VCaP (cell line): ENCODE results near the gene WDR91.

Experiments used
- H3K27ac ChIP-seq: fragments of 450-650 bp; 2 replicates; pipeline ENCODE4 v1.5.1; 2017
- CTCF ChIP-seq: fragments of 450-650 bp; conservative IDR thresholded peaks from 2 replicates; pipeline ENCODE4 v1.5.1; 2017; ENCODE audit warnings: mild to moderate bottlenecking, moderate library complexity

Gene WDR91

GRCh38 chr7:135205850-135206249, 5.5 kb downstream of the WDR91 start:
- TF ChIP-seq CTCF = no peak
- H3K27ac ChIP-seq = no peak overlapping the region

- H3K27ac ChIP-seq = no peak overlapping the region
- no peak for TF ChIP-seq CTCF
These were observed 6.5 kb downstream of the WDR91 start for GRCh38 chr7:135204876-135205275.

GRCh38 chr7:135204341-135204749, 7.0 kb downstream of the WDR91 start:
- no peak overlapping the region for H3K27ac ChIP-seq
- TF ChIP-seq CTCF = no peak

- no peak overlapping the region for H3K27ac ChIP-seq
- TF ChIP-seq CTCF = no peak
These were observed 10.0 kb downstream of the WDR91 start for GRCh38 chr7:135201350-135201749.

GRCh38 chr7:135200821-135201331, 10.4 kb downstream of the WDR91 start:
- no peak overlapping the region for H3K27ac ChIP-seq

GRCh38 chr7:135199439-135199838, 11.9 kb downstream of the WDR91 start:
- H3K27ac ChIP-seq = no peak overlapping the region
- no peak for TF ChIP-seq CTCF

More at GRCh38 chr7:135200821-135201331, 10.4 kb downstream of the WDR91 start:
- TF ChIP-seq CTCF = no peak

GRCh38 chr7:135197906-135198655, 13.2 kb downstream of the WDR91 start:
- no peak for TF ChIP-seq CTCF
- H3K27ac ChIP-seq = no peak overlapping the region
